ENCODE measurements around the gene PJVK. TPM values are rescaled to one million over a fixed set of nuclear protein-coding genes. Genes with fewer than 3 reads are reported as not detected.

PJVK gene
- polyA plus RNA-seq, 3 donors: 7.1 to 20.0 (median 13.9) TPM

DNA sequence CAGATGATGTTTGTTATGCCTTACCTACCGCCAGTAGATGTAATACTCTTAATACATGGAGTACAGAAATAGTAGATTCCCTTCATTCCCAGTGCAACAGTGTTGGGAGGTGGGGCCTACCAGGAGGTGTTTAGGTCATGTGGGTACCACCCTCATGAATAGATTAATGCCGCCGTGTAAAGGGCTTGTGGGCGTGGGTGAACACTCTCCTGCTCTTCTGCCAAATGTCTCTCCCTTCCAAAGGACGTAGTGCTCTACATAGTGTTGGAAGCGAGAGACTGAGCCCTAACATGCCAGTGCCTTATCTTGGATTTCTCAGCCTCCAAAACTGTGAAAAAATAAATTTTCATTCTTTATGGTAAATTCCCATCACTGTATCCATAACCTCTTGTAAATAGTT, 59.2 kb downstream of the PJVK start:
- no peak for DNase-seq (ENCODE audit: extremely low read depth in 1 of 11, low read depth in 9 of 11, low spot score in 4 of 11)

Other genes with a start within 250 kb of the PJVK start
- 10 to 100 TPM; 69.7 to 78.8 (median 78.3) TPM for gene PRKRA, start 203 bp upstream of the PJVK start, polyA plus RNA-seq (ENCODE audit: insufficient read length in 3 of 3)
- gene FKBP7, start 27.2 kb downstream of the PJVK start, polyA plus RNA-seq (ENCODE audit: insufficient read length in 3 of 3): 10 to 100 TPM; 49.3 to 55.0 (median 54.0) TPM
- 10 to 100 TPM; 28.4 to 35.1 (median 32.6) TPM for gene PLEKHA3, start 29.1 kb downstream of the PJVK start, polyA plus RNA-seq (ENCODE audit: insufficient read length in 3 of 3)

Data from renal cortex interstitium (tissue), 11 donors.